GM12873 (cell line): ENCODE measurements around the gene JAKMIP1.

ENCODE experiments used
- TF ChIP-seq, protein P1 (sequence below): IDR thresholded peaks from 2 replicates; pipeline ENCODE4 v1.5.1; 2012; ENCODE audit warnings: low read depth, mild to moderate bottlenecking, moderate library complexity, low read length, control low read depth; ENCODE audit not compliant: insufficient read depth; ENCODE audit errors: missing control alignments

The JAKMIP1 gene

DNA sequence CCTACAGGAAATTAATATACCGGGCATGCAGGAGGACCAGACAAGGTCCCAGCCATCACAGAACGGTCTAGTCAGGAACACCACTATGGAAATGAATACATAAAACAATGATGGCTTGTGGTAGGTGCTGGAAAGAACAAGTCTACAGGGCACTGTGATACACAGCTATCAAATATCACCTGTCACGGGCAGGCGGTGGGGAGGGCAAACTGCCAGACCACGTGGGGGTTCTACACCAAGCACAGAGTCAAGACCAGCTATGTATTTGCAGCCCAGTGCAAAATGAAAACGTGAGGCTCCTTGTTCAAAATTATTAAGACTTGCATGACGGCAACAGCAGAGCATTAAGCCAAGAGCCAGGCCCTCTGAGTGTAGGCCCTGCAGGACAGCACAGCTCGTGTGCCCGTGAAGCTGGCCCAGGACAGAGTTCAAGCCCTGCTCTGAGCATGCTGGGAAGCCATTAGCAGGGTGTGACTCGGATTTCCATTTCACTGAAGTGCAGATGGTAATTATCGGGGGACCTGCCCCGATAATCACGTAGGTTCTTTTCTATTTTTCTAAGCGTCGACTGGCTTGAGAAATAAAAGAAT, 83.6 kb downstream of the JAKMIP1 start:
- TF ChIP-seq, protein P1, sequence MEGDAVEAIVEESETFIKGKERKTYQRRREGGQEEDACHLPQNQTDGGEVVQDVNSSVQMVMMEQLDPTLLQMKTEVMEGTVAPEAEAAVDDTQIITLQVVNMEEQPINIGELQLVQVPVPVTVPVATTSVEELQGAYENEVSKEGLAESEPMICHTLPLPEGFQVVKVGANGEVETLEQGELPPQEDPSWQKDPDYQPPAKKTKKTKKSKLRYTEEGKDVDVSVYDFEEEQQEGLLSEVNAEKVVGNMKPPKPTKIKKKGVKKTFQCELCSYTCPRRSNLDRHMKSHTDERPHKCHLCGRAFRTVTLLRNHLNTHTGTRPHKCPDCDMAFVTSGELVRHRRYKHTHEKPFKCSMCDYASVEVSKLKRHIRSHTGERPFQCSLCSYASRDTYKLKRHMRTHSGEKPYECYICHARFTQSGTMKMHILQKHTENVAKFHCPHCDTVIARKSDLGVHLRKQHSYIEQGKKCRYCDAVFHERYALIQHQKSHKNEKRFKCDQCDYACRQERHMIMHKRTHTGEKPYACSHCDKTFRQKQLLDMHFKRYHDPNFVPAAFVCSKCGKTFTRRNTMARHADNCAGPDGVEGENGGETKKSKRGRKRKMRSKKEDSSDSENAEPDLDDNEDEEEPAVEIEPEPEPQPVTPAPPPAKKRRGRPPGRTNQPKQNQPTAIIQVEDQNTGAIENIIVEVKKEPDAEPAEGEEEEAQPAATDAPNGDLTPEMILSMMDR: no peak

DNA sequence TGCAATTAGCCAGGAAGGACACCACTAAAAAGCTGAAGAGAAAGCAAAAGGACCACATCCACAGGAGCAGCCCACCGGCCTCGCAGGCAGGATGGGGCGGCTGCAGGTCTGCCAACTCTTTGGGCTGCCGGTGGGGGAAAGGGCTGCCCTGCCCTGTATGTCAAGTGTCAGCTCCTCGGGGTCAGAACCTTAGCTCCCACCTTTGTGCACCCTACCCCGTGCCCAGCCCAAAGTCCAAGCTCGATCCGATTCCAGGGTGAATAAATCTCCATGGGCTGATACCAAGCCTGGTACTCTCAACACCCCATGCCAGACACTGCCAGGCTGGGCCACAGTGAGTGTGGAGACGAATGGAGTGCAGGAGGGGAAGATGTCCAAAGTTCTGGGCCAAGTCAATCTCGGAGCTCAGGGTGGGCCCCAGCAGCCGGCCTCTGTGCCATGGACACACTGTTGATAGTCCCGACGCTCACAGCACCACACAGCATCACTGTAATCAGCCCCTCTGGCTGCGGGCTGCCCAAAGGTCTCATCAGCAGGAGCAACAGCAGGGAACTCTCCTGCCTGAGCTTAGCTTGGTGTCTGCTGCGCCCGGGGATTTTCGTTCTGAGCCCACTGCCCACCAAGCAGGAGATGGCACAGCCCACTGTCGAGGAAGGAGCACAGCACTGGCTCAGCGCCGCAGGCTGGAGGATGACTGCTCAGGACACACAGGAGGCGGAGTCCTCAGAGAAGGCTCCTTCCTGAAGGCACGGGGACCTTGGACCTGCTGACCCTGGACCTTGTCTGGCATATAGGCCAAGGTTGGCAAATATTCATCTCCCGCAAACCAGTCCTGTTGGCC, 84.4 kb downstream of the JAKMIP1 start:
- TF ChIP-seq, protein P1: no peak

GRCh38 chr4:6115342-6115741, 85.0 kb downstream of the JAKMIP1 start:
- TF ChIP-seq, protein P1: no peak

- TF ChIP-seq, protein P1: no peak
Measured at GRCh38 chr4:6114601-6115000, 85.7 kb downstream of the JAKMIP1 start.

- TF ChIP-seq, protein P1: no peak
Measured at GRCh38 chr4:6114181-6114580, 86.2 kb downstream of the JAKMIP1 start.

GRCh38 chr4:6113641-6114040, 86.7 kb downstream of the JAKMIP1 start:
- TF ChIP-seq, protein P1: no peak

DNA sequence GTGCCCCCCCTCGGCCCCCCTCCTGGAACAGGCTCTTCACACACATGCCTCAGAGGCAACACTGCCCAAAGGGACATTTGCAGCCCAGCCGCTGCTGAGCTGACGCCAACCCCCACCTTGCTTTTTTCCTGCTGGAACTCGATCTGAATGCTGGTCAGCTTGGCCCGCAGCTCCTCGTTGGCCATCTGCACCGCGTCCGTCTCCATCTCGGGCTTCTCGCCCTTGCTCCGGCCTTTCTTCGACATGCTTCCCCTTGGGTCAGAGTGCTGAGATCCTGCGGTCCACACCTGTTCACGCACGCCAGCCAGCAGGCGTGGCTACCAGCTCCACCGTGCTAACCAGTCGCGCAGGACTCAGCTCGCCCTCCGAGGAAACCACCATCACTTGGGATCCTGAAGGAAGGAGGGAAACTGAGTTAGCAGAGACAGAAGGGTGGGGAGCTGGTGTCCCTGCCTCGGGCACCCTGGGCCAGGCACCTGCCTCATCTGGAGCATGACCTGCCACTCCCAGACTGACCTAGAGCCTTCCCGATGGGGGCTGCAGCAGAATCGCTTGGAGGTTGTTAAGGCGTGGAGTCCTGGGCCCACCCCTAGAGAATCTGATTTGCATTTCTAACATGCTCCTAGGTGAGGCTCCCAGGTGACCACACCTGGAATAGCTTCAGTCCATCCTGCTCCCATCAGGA, 87.6 kb downstream of the JAKMIP1 start:
- TF ChIP-seq, protein P1: no peak
